Prostate gland (tissue), 2 donors: Measurements from ENCODE around the gene NUTM1. TPM values are rescaled to one million over a fixed set of nuclear protein-coding genes. Genes with fewer than 3 reads are reported as not detected.

Experiments
- DNase-seq: peaks from one replicate; pipeline ENCODE4 v3.0.0-alpha.2; 2019; ENCODE audit warnings: low spot score
- H3K27ac ChIP-seq, 2 donors: fragments of 200-600 bp; sonication (generic); 2 replicates each; pipeline ENCODE4 v1.5.1; 2017 to 2019
- H3K27me3 ChIP-seq: fragments of 200-600 bp; sonication (generic); replicated peaks from 2 replicates; pipeline ENCODE4 v1.5.1; 2019; ENCODE audit not compliant: insufficient read depth
- H3K36me3 ChIP-seq, 2 donors: fragments of 200-600 bp; sonication (generic); 1 replicate in 1 of 2; 2 replicates in 1 of 2; pipeline versions ENCODE4 v1.5.1 to v1.8.1; 2017 to 2019
- H3K4me1 ChIP-seq: fragments of 200-600 bp; sonication (generic); replicated peaks from 2 replicates; pipeline ENCODE4 v1.5.1; 2019
- H3K4me3 ChIP-seq, 2 donors: fragments of 200-600 bp; sonication (generic); 2 replicates each; pipeline ENCODE4 v1.5.1; 2017 to 2019
- H3K9me3 ChIP-seq: fragments of 200-600 bp; sonication (generic); 2 replicates; pipeline ENCODE4 v1.5.1; 2017
- POLR2A ChIP-seq: fragments of 450-650 bp; IDR thresholded peaks from one replicate; pipeline ENCODE4 v1.6.1; 2016; ENCODE audit warnings: antibody characterized with exemption, mild to moderate bottlenecking
- POLR2AphosphoS5 ChIP-seq: sonication (generic); formaldehyde crosslinking; IDR thresholded peaks from one replicate; pipeline ENCODE4 v1.6.1; 2017; ENCODE audit warnings: antibody characterized with exemption
- WGBS: methylation state at CpG from one replicate; pipeline ENCODE4 v1.1.5; 2018; 5-methylcytosine and 5-hydroxymethylcytosine counted together
- intact Hi-C: fragments of 100-400 bp; cut with DNase I; formaldehyde crosslinking; loops from one replicate; pipeline ENCODE4 v1.14.2; 2022
- total RNA-seq, 2 donors: library from RNA; depleted of rRNA; stranded (reverse); fragments of >200 nt; gene quantifications; one replicate each; pipeline ENCODE4 v1.1.0, GENCODE V29; 2016
- TF ChIP-seq, protein P1 (sequence below), 4 experiments: fragments of 200-600 bp in 2 of 4; fragments of 450-650 bp in 2 of 4; sonication (generic) in 2 of 4; IDR thresholded peaks; 1 replicate in 3 of 4; 2 replicates in 1 of 4; pipeline ENCODE4 v1.5.1; 2016 to 2019; ENCODE audit warnings: antibody characterized with exemption in 4 of 4, mild to moderate bottlenecking in 2 of 4, moderate library complexity in 2 of 4

The NUTM1 gene, protein sequence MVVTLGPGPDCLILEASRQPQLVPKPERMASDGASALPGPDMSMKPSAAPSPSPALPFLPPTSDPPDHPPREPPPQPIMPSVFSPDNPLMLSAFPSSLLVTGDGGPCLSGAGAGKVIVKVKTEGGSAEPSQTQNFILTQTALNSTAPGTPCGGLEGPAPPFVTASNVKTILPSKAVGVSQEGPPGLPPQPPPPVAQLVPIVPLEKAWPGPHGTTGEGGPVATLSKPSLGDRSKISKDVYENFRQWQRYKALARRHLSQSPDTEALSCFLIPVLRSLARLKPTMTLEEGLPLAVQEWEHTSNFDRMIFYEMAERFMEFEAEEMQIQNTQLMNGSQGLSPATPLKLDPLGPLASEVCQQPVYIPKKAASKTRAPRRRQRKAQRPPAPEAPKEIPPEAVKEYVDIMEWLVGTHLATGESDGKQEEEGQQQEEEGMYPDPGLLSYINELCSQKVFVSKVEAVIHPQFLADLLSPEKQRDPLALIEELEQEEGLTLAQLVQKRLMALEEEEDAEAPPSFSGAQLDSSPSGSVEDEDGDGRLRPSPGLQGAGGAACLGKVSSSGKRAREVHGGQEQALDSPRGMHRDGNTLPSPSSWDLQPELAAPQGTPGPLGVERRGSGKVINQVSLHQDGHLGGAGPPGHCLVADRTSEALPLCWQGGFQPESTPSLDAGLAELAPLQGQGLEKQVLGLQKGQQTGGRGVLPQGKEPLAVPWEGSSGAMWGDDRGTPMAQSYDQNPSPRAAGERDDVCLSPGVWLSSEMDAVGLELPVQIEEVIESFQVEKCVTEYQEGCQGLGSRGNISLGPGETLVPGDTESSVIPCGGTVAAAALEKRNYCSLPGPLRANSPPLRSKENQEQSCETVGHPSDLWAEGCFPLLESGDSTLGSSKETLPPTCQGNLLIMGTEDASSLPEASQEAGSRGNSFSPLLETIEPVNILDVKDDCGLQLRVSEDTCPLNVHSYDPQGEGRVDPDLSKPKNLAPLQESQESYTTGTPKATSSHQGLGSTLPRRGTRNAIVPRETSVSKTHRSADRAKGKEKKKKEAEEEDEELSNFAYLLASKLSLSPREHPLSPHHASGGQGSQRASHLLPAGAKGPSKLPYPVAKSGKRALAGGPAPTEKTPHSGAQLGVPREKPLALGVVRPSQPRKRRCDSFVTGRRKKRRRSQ
- 1 to 10 TPM in 1 of 2 donors, not detected in 1; 6.9 TPM for total RNA-seq

DNA sequence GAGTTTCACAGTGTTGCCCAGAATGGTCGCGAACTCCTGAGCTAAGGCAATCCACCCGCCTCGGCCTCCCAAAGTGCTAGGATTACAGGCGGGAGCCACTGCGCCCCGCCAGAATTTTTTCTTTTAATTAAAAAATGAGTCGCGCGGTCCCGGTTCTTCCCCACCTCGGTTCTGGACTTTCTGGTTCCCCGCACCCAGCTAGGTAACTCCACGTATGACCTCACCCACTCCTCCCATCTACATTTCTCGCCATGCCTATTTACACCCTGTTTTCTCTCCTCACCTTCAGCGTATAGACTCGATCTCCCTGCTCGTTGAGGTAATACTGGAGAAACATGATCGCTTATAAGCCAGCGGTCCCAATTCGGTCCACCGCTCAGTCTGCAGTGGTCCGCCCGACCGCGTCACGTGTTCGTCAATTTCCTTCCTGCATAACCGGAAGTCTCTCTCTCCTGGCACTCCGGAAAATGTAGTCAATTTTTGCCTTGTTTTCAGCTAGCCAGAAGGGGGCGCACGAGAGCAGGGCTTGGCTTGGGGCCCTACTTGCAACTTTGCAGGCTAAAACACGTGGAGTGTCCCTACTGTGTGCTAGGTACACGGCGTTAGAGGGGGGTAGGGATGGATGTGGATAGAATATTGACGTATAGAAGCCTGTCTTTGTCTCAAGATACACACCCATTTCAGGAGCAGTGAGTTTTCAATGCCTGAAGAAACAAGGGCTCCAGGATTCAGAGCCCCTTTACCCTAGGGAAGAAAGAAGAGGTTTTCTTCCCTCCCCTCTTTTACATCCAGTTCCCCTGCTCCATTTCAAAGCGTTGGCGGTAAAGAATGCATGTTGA lies at the start of gene NUTM1, which contains the start of gene NOP10:
Gene NUTM1, plus strand, starts transcription at position 579 of the 839 bp plus-strand sequence. CDS start 382 bp downstream, outside the sequence.
Gene NOP10, minus strand, starts transcription at position 400 of the 839 bp plus-strand sequence. Its CDS starts 63 bp downstream, at position 337.
- intact Hi-C loops = no loop called here
- H3K36me3 ChIP-seq = no peaks in the 10 kb centered on the region
- TF ChIP-seq, protein P1, sequence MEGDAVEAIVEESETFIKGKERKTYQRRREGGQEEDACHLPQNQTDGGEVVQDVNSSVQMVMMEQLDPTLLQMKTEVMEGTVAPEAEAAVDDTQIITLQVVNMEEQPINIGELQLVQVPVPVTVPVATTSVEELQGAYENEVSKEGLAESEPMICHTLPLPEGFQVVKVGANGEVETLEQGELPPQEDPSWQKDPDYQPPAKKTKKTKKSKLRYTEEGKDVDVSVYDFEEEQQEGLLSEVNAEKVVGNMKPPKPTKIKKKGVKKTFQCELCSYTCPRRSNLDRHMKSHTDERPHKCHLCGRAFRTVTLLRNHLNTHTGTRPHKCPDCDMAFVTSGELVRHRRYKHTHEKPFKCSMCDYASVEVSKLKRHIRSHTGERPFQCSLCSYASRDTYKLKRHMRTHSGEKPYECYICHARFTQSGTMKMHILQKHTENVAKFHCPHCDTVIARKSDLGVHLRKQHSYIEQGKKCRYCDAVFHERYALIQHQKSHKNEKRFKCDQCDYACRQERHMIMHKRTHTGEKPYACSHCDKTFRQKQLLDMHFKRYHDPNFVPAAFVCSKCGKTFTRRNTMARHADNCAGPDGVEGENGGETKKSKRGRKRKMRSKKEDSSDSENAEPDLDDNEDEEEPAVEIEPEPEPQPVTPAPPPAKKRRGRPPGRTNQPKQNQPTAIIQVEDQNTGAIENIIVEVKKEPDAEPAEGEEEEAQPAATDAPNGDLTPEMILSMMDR (IDR thresholded peaks at IDR 0.05) = peak; percentile 93 to 98 (median 96)
- TF ChIP-seq POLR2A = peak; percentile 68
- TF ChIP-seq POLR2AphosphoS5 = peak; percentile 97

DNA sequence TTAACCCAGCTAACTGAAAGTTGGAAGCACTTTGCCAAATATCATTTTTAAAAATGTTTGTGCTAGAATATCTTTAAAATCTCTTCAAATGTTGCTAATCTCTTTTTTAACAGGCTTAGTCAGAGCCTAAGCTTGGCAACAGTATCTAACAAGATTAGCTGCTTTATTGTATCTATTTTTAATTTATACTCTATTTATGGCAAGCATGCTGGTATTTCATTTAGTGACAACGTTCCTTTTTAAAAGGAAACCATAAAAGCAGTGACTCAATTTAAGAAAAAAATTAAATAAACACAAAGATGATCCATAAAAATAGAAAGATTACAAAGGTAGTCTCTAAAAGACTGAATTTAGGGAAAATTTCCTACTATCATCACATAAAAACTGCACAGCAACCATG lies 46.1 kb upstream of the NUTM1 start:
- no peaks in the 10 kb centered on the region for H3K27me3 ChIP-seq
- WGBS = 0% methylated on average over 1 of the region's 1 CpG
- no peak for DNase-seq
- H3K9me3 ChIP-seq = no peaks in the 10 kb centered on the region
- intact Hi-C loops = no loop called here
- TF ChIP-seq POLR2AphosphoS5 (no peak), POLR2A (no peak)
- TF ChIP-seq, protein P1 (IDR thresholded peaks at IDR 0.05) = no peak
- H3K27ac ChIP-seq = no peak overlapping the region
- H3K4me1 ChIP-seq = no peaks in the 10 kb centered on the region
- no peak overlapping the region for H3K4me3 ChIP-seq
- H3K36me3 ChIP-seq = no peaks in the 10 kb centered on the region

More for the DNA sequence above, at the start of gene NUTM1, which contains the start of gene NOP10:
- no peaks in the 10 kb centered on the region for H3K9me3 ChIP-seq
- H3K4me1 ChIP-seq = no peaks in the 10 kb centered on the region
- peak; percentile 87 for DNase-seq
- H3K27me3 ChIP-seq = no peaks in the 10 kb centered on the region
- H3K4me3 ChIP-seq = peak within 1 kb of the TSS; percentile 58 to 64
- WGBS = 2% methylated on average over 38 of the region's 38 CpGs
- peak within 1 kb of the TSS; percentile 88 to 89 for H3K27ac ChIP-seq

DNA sequence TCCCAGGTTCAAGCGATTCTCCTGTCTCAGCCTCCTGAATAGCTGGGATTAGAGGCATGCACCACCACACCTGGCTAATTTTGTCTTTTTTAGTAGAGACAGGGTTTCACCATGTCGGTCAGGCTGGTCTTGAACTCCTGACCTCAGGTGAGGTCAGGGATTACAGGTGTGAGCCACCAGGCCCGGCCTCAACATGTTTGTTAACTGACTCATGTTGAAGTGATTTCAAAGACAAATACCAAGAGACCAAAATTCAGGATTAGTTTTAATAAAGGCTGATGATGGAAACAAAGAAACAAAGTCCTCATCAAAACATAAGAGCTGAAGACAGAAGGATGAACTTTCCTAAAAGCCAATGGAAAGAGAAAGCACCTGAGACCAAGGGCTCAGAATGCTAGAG lies 42.1 kb upstream of the NUTM1 start:
- no peaks in the 10 kb centered on the region for H3K27me3 ChIP-seq
- no peaks in the 10 kb centered on the region for H3K9me3 ChIP-seq
- WGBS = 95% methylated on average over 3 of the region's 3 CpGs
- no peak for DNase-seq
- no peaks in the 10 kb centered on the region for H3K4me1 ChIP-seq
- H3K36me3 ChIP-seq = no peaks in the 10 kb centered on the region
- no peak for TF ChIP-seq POLR2AphosphoS5
- TF ChIP-seq POLR2A = no peak
- TF ChIP-seq, protein P1 (IDR thresholded peaks at IDR 0.05) = no peak
- H3K27ac ChIP-seq = no peak overlapping the region
- no peak overlapping the region for H3K4me3 ChIP-seq
- intact Hi-C loops = no loop called here

DNA sequence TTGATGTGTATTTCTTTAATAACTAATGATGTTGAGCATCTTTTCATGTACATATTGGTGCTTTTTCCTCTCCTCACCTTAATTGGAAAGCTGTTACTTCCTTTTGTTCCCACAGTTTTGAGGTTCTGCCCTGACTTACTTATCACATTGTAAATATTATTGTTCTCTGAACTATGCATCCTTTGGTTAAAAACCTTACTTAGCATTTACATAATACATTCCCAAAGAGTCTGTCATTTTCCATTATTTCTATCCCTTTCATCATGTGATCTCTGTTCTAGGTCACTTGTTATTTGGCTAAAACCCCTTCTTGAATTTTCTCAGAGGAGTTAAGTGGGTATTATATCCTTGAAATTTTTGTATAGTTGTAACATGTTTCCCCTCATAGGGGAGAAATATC lies 38.5 kb upstream of the NUTM1 start:
- H3K9me3 ChIP-seq = no peaks in the 10 kb centered on the region
- no peak for DNase-seq
- H3K27ac ChIP-seq = no peak overlapping the region
- no peaks in the 10 kb centered on the region for H3K27me3 ChIP-seq
- H3K4me3 ChIP-seq = no peak overlapping the region
- H3K36me3 ChIP-seq = no peaks in the 10 kb centered on the region
- intact Hi-C loops = no loop called here
- no peak for TF ChIP-seq POLR2A
- no peak for TF ChIP-seq POLR2AphosphoS5
- TF ChIP-seq, protein P1 (IDR thresholded peaks at IDR 0.05) = no peak
- H3K4me1 ChIP-seq = no peaks in the 10 kb centered on the region
